ENCODE results near the gene PPFIBP2.
"Not testable (repeated sequence)": the region's sequence is repeated elsewhere in the genome, so short reads cannot be mapped to it uniquely, and the experiment has no call there.

The PPFIBP2 gene

GRCh38 chr11:7500251-7500650 is 13.5 kb upstream of the PPFIBP2 start:
- DNase-seq, result no peak

- no peak for DNase-seq
These were observed 12.5 kb upstream of the PPFIBP2 start for GRCh38 chr11:7501251-7501650.

- DNase-seq, result no peak
These were observed 11.9 kb upstream of the PPFIBP2 start for GRCh38 chr11:7501894-7502293.

- no peak for DNase-seq
These were observed 7.6 kb upstream of the PPFIBP2 start for GRCh38 chr11:7506243-7506642.

GRCh38 chr11:7508087-7508486 is 5.7 kb upstream of the PPFIBP2 start:
- no peak for DNase-seq

GRCh38 chr11:7509966-7510365 is 3.8 kb upstream of the PPFIBP2 start:
- DNase-seq, result no peak

- no peak for DNase-seq
These were observed 2.4 kb upstream of the PPFIBP2 start for GRCh38 chr11:7511401-7511800.

GRCh38 chr11:7512525-7513233 is 1.1 kb upstream of the PPFIBP2 start:
- DNase-seq, result peak in 4 of 6 experiments; percentile 20 to 50 (median 30)

GRCh38 chr11:7514099-7514591 is 346 bp downstream of the PPFIBP2 start:
- peak in 2 of 6 experiments; percentile 25 to 40 for DNase-seq

GRCh38 chr11:7515447-7515886 is 1.7 kb downstream of the PPFIBP2 start:
- DNase-seq, result peak in 1 of 6 experiments; percentile 17

GRCh38 chr11:7516475-7516874 is 2.7 kb downstream of the PPFIBP2 start:
- DNase-seq, result peak in 3 of 6 experiments; percentile 14 to 46 (median 21)

- not testable (repeated sequence) for DNase-seq
These were observed 3.9 kb downstream of the PPFIBP2 start for GRCh38 chr11:7517743-7518142.

GRCh38 chr11:7518811-7519562 is 5.2 kb downstream of the PPFIBP2 start:
- no peak for DNase-seq

- DNase-seq, result no peak
These were observed 6.5 kb downstream of the PPFIBP2 start for GRCh38 chr11:7520011-7520942.

GRCh38 chr11:7520981-7521487 is 7.2 kb downstream of the PPFIBP2 start:
- DNase-seq, result peak in 1 of 6 experiments; percentile 9

GRCh38 chr11:7522121-7522520 is 8.3 kb downstream of the PPFIBP2 start:
- DNase-seq, result no peak

GRCh38 chr11:7522546-7522945 is 8.7 kb downstream of the PPFIBP2 start:
- DNase-seq, result no peak

- DNase-seq, result no peak
These were observed 9.8 kb downstream of the PPFIBP2 start for GRCh38 chr11:7523416-7524210.

- peak in 1 of 6 experiments; percentile 10 for DNase-seq
These were observed 10.8 kb downstream of the PPFIBP2 start for GRCh38 chr11:7524462-7525235.

GRCh38 chr11:7525424-7525823 is 11.6 kb downstream of the PPFIBP2 start:
- no peak for DNase-seq

GRCh38 chr11:7527029-7527428 is 13.2 kb downstream of the PPFIBP2 start:
- DNase-seq, result peak in 3 of 6 experiments; percentile 71 to 75 (median 75)

All from stimulated activated naive CD4-positive, alpha-beta T cell (primary cell).